Liver (tissue), 3 donors: Measurements from ENCODE around the gene LAMA5.

Experiments used
- ATF3 ChIP-seq: IDR thresholded peaks from 2 replicates; pipeline ENCODE4 v1.6.1; 2016; ENCODE audit warnings: antibody characterized with exemption
- JUND ChIP-seq, 2 donors: IDR thresholded peaks; 2 replicates each; pipeline ENCODE4 v1.6.1; 2016; ENCODE audit warnings: antibody characterized with exemption in 2 of 2
- RAD21 ChIP-seq, 2 donors: IDR thresholded peaks; 2 replicates each; pipeline ENCODE4 v1.6.1; 2016; ENCODE audit warnings: antibody characterized with exemption in 2 of 2, mild to moderate bottlenecking in 2 of 2
- RXRA ChIP-seq, 2 donors: IDR thresholded peaks; 2 replicates each; pipeline ENCODE4 v1.6.1; 2017 to 2018; ENCODE audit warnings: antibody characterized with exemption in 2 of 2, mild to moderate bottlenecking in 1 of 2
- TF ChIP-seq, protein P1 (sequence below): fragments of 150-350 bp; IDR thresholded peaks from 2 replicates; pipeline ENCODE4 v1.5.1; 2017; ENCODE audit warnings: improper control_type of control experiment, low read depth, low read length; ENCODE audit not compliant: missing input control
- donor health status: healthy.
- donor health status: healthy.

DNA sequence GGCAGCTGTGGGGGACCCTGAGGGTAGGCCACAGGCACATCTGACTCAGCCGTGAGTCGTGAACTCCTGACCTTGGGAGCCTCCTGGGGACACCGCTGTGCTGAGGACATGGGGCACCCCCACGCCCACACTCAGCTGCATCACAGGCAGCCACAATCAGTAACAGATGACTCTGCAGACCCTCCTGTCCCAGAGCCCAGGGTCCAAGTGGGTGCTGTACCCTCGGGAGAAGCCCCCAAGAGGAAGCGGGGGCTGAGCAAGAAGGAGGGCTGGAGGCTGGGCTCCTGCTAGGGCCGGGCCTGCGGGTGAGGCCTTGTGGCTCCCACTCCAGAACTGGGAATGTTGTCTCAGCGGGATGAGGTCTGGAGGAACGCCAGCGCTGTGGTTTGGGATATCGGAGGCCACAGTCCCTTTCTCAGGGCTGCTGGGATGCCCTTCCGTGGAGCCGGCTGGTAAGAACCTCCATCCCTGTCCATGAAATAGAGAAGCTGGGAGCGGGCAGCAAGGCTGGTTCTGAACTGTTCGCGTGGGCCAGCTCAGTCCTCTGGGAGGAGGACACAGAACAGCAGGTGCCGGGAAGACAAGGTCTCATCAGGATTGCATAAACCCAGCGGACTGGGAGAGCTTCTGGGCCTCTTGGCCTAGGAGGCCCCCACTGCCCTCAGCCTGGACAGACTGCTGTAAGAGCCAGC lies 3.1 kb upstream of the LAMA5 start:
- TF ChIP-seq, protein P1, sequence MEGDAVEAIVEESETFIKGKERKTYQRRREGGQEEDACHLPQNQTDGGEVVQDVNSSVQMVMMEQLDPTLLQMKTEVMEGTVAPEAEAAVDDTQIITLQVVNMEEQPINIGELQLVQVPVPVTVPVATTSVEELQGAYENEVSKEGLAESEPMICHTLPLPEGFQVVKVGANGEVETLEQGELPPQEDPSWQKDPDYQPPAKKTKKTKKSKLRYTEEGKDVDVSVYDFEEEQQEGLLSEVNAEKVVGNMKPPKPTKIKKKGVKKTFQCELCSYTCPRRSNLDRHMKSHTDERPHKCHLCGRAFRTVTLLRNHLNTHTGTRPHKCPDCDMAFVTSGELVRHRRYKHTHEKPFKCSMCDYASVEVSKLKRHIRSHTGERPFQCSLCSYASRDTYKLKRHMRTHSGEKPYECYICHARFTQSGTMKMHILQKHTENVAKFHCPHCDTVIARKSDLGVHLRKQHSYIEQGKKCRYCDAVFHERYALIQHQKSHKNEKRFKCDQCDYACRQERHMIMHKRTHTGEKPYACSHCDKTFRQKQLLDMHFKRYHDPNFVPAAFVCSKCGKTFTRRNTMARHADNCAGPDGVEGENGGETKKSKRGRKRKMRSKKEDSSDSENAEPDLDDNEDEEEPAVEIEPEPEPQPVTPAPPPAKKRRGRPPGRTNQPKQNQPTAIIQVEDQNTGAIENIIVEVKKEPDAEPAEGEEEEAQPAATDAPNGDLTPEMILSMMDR, result no peak
- TF ChIP-seq RXRA (IDR thresholded peaks at IDR 0.05) (no peak), ATF3 (no peak), RAD21 (IDR thresholded peaks at IDR 0.05) (no peak), JUND (IDR thresholded peaks at IDR 0.05) (no peak)
